Nephron progenitor cell (in vitro differentiated cells): ENCODE results near the gene HES4.
A peak's percentile ranks its signal among the peaks of the same experiment; 100 is the strongest.

Source experiments
- DNase-seq: peaks from one replicate; pipeline ENCODE4 v3.0.0; 2021
- H3K27ac Mint-ChIP-seq: 2 replicates; pipeline ENCODE4 v1.8.0; 2021; ENCODE audit warnings: mild to moderate bottlenecking, moderate library complexity, mixed read lengths
- H3K27me3 Mint-ChIP-seq: 2 replicates; pipeline ENCODE4 v1.8.0; 2021; ENCODE audit warnings: mild to moderate bottlenecking, low read depth, mixed read lengths; ENCODE audit not compliant: poor library complexity
- H3K36me3 Mint-ChIP-seq: 2 replicates; pipeline ENCODE4 v1.8.0; 2021; ENCODE audit warnings: low read depth, mixed read lengths
- H3K4me1 Mint-ChIP-seq: 2 replicates; pipeline ENCODE4 v1.8.0; 2021; ENCODE audit warnings: mixed read lengths
- H3K4me3 Mint-ChIP-seq: 2 replicates; pipeline ENCODE4 v1.8.0; 2021; ENCODE audit warnings: mild to moderate bottlenecking, moderate library complexity, mixed read lengths
- H3K9me3 Mint-ChIP-seq: 2 replicates; pipeline ENCODE4 v1.8.0; 2021; ENCODE audit warnings: mild to moderate bottlenecking, moderate library complexity, mixed read lengths
- CTCF ChIP-seq: fragments of 200-600 bp; sonication (generic); IDR thresholded peaks from 2 replicates; pipeline ENCODE4 v1.5.0; 2021; ENCODE audit warnings: antibody characterized with exemption

Gene HES4

GRCh38 chr1:970973-971730, 28.7 kb downstream of the HES4 start:
- H3K9me3 Mint-ChIP-seq: peaks cover 3% of the 10 kb centered on the region
- peaks cover 87% of the 10 kb centered on the region for H3K27me3 Mint-ChIP-seq
- no peak overlapping the region for H3K27ac Mint-ChIP-seq
- H3K4me3 Mint-ChIP-seq: no peak overlapping the region
- TF ChIP-seq CTCF: no peak
- no peak for DNase-seq
- H3K4me1 Mint-ChIP-seq: peaks cover 9% of the 10 kb centered on the region
- no peaks in the 10 kb centered on the region for H3K36me3 Mint-ChIP-seq

- no peak overlapping the region for H3K4me3 Mint-ChIP-seq
- H3K4me1 Mint-ChIP-seq: peaks cover 4% of the 10 kb centered on the region
- no peak for DNase-seq
- H3K27ac Mint-ChIP-seq: no peak overlapping the region
- peaks cover 3% of the 10 kb centered on the region for H3K9me3 Mint-ChIP-seq
- peaks cover 87% of the 10 kb centered on the region for H3K27me3 Mint-ChIP-seq
- peaks cover 2% of the 10 kb centered on the region for H3K36me3 Mint-ChIP-seq
- no peak for TF ChIP-seq CTCF
Observed at GRCh38 chr1:970242-970972, 29.5 kb downstream of the HES4 start.

DNA sequence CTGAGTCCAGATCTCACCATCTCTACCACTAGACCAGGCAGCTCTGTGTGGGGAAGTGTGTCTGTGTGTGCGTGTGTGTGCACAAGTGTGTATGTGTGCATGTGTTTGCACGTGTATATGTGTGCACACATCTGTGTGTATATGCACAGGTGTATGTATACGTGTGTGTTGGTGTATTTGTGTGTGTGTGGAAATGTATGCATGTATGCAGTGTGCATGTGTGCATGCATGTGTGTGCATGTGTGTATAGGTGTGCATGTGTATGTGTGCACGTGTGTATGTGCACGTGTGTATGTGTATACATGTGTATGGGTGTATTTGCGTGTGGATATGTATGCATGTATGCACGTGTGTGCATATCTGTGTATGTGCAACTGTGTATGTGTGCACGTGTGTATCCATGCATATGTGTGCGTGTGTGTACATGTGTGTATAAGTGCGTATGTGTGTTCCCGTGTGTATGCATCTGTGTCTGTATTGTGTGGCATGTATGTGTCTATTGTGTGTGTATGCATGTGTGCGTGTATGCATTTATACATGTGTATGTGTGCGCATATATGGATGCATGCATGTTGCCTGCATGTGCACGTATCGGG, 30.5 kb downstream of the HES4 start:
- H3K9me3 Mint-ChIP-seq: peaks cover 3% of the 10 kb centered on the region
- no peak overlapping the region for H3K27ac Mint-ChIP-seq
- TF ChIP-seq CTCF: no peak
- H3K27me3 Mint-ChIP-seq: peaks cover 85% of the 10 kb centered on the region
- peaks cover 8% of the 10 kb centered on the region for H3K36me3 Mint-ChIP-seq
- H3K4me1 Mint-ChIP-seq: no peaks in the 10 kb centered on the region
- no peak overlapping the region for H3K4me3 Mint-ChIP-seq
- no peak for DNase-seq

DNA sequence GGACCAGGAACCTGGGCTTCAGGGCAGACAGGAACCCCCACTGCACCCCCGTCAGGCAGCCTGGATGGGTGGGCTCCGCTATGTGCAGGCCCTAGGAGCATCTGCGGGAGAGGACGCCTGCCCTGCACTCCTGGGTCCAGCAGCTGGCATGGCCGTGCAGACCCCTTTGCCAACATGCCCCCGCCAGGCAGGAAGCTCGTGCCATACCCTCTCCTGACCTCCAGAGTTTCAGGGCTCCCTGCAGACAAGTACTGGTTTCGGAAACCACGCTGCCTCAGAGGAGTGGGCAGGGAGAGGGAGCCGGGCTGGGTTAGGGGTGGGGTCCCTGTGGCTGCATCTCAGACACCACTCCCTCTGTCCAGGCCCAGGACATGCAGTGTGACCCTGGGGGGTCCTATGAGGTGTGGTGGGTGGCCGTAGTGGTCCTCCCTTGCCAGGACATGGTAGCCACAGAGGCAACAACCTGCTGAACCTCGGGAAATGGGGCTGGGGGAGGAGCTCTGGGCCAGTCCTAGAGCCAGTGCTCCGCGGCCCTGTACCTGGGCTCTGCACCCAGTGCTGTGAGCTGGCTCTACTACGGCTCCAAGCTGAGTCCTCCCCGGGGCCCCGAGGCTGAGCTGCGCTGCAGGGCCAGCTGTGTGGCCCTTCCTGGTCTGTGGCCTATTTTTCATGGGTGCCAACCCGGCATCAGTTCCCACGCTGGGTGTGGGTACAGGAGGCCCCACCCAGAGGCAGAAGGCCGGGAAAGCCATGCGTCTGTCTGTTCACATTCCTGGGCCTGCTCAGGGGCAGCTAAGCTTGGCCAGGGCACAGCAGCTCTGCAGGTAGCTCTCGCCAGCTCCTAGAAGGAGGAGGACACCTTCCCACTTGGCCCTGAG, 32.2 kb downstream of the HES4 start:
- TF ChIP-seq CTCF: no peak
- H3K4me1 Mint-ChIP-seq: no peaks in the 10 kb centered on the region
- H3K27ac Mint-ChIP-seq: no peak overlapping the region
- H3K4me3 Mint-ChIP-seq: no peak overlapping the region
- DNase-seq: no peak
- peaks cover 8% of the 10 kb centered on the region for H3K36me3 Mint-ChIP-seq
- H3K9me3 Mint-ChIP-seq: peaks cover 3% of the 10 kb centered on the region
- H3K27me3 Mint-ChIP-seq: peaks cover 74% of the 10 kb centered on the region

DNA sequence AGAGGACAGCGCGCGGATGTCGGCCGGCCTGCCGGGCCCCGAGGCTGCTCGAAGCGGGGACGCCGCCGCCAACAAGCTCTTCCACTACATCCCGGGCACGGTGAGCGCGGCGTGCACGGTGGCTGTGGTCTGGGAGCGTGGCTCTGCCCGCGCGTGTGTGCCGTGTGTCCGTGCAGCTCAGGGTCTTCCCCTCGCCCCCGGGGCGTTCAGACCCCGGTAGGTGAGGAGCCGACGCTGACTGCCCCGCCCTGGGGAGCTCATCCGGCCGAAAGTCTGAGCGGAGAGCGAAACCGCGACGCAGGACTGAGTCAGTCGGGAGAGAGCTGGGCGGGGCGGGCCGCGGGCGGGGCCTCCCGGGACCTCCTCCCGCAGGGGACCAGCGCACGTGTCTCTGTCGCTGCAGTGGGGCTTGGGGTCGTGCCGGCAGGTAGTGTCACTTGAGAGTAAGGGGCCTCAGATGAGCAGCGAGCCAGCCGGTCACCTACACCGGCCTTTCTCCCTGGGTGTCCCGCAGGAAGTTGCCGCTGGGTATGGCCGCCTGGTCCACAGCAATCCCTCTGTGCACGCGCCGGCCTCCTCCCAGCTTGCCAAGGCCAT, 33.1 kb downstream of the HES4 start:
- Mint-ChIP-seq H3K36me3 (peaks cover 8% of the 10 kb centered on the region), H3K4me3 (peak overlapping the region; percentile 52), H3K4me1 (no peaks in the 10 kb centered on the region), H3K27ac (no peak overlapping the region), H3K27me3 (peaks cover 73% of the 10 kb centered on the region), H3K9me3 (peaks cover 3% of the 10 kb centered on the region)
- peak; percentile 75 for DNase-seq
- no peak for TF ChIP-seq CTCF
